ENCODE data around the gene PMPCA. TPM values are rescaled to one million over a fixed set of nuclear protein-coding genes. Genes with fewer than 3 reads are reported as not detected.
"Not testable (repeated sequence)": the region's sequence is repeated elsewhere in the genome, so short reads cannot be mapped to it uniquely, and the experiment has no call there.

Gene PMPCA
- total RNA-seq, 1 experiment from 2014 or later, result 94.5 TPM

- no CpG with 5 or more reads among the region's 27 CpGs for WGBS (ENCODE audit: extremely low coverage, insufficient read length, low lambda C conversion rate)
Observed at GRCh38 chr9:136424750-136425362, 14.4 kb downstream of the PMPCA start.

GRCh38 chr9:136425367-136425766 lies 14.9 kb downstream of the PMPCA start:
- not testable (repeated sequence) for DNase-seq; H2AFZ ChIP-seq (ENCODE audit: low read length); H2BK120ac ChIP-seq (ENCODE audit: low read depth, low read length, poor library complexity, severe bottlenecking); H4K5ac ChIP-seq (ENCODE audit: insufficient read length, low read depth, low read length); H3K27ac ChIP-seq (ENCODE audit: insufficient read length, low read depth, low read length); H4K8ac ChIP-seq (replicated peaks; ENCODE audit: insufficient read length, low read depth, low read length); H3K56ac ChIP-seq (ENCODE audit: insufficient read length, low read depth, low read length); H2AK5ac ChIP-seq (ENCODE audit: insufficient read length, low read length); H3K4me1 ChIP-seq (ENCODE audit: insufficient read depth, low read length); H3K4me1 Mint-ChIP-seq; H2BK12ac ChIP-seq (ENCODE audit: insufficient read length, low read depth, low read length); H3K4me3 Mint-ChIP-seq; H3K27me3 ChIP-seq (ENCODE audit: insufficient read depth, low read length); H3K9me3 ChIP-seq (ENCODE audit: control insufficient read depth, low read depth, low read length); H2BK15ac ChIP-seq (ENCODE audit: low read depth, low read length); H3K79me1 ChIP-seq (ENCODE audit: insufficient read depth, low read depth, low read length, poor library complexity, severe bottlenecking); H3K4me2 ChIP-seq (ENCODE audit: insufficient read depth, insufficient read length, low read length); H3K79me2 ChIP-seq (ENCODE audit: insufficient read depth, low read length); H3K18ac ChIP-seq (ENCODE audit: insufficient read length, low read depth, low read length); H3T11ph ChIP-seq (ENCODE audit: low read length); H3K14ac ChIP-seq (ENCODE audit: insufficient read depth, low read length); H2BK5ac ChIP-seq (ENCODE audit: insufficient read length, low read length); H3K4ac ChIP-seq (ENCODE audit: low read depth, low read length); H3K23me2 ChIP-seq (ENCODE audit: insufficient read length, low read depth, low read length, poor library complexity, severe bottlenecking); H3K27me3 Mint-ChIP-seq (ENCODE audit: low read depth); H2BK20ac ChIP-seq (ENCODE audit: low read depth, low read length, poor library complexity, severe bottlenecking); H3K9me3 Mint-ChIP-seq; H4K91ac ChIP-seq (ENCODE audit: insufficient read length, low read depth, low read length); H3K9ac ChIP-seq (ENCODE audit: extremely low read depth, insufficient read length, low read length); H3K23ac ChIP-seq (ENCODE audit: insufficient read length, low read depth, low read length); H4K20me1 ChIP-seq (ENCODE audit: control insufficient read depth, insufficient read depth, insufficient read length)
- Mint-ChIP-seq H3K27ac (peak overlapping the region; percentile 48 to 81 (median 75); a peak in 3 of 7 replicates), H3K36me3 (ENCODE audit: insufficient read depth in 1 of 3, low read depth in 3 of 3) (peaks cover 12 to 74% (median 60%) of the 10 kb centered on the region in 3 experiments; a peak in 6 of 7 replicates)
- WGBS (ENCODE audit: extremely low coverage, insufficient read length, low lambda C conversion rate), result no CpG with 5 or more reads among the region's 7 CpGs

More at GRCh38 chr9:136424750-136425362, 14.4 kb downstream of the PMPCA start:
- no peak overlapping the region for H4K5ac ChIP-seq (ENCODE audit: insufficient read length, low read depth, low read length)
- no peak overlapping the region for H2BK12ac ChIP-seq (ENCODE audit: insufficient read length, low read depth, low read length)
- H3K79me1 ChIP-seq (ENCODE audit: insufficient read depth, low read depth, low read length, poor library complexity, severe bottlenecking), result no peaks in the 10 kb centered on the region
- H3K27ac ChIP-seq (ENCODE audit: insufficient read length, low read depth, low read length), result no peak overlapping the region
- H2BK120ac ChIP-seq (ENCODE audit: low read depth, low read length, poor library complexity, severe bottlenecking), result no peak overlapping the region
- no peak overlapping the region for H3K4ac ChIP-seq (ENCODE audit: low read depth, low read length)
- no peaks in the 10 kb centered on the region for H4K20me1 ChIP-seq (ENCODE audit: control insufficient read depth, insufficient read depth, insufficient read length)
- H4K91ac ChIP-seq (ENCODE audit: insufficient read length, low read depth, low read length), result no peak overlapping the region
- H3K4me1 Mint-ChIP-seq, result no peaks in the 10 kb centered on the region
- H3K27ac Mint-ChIP-seq, result peak overlapping the region; percentile 48 to 81 (median 75); a peak in 3 of 7 replicates
- no peak overlapping the region for H3K9ac ChIP-seq (ENCODE audit: extremely low read depth, insufficient read length, low read length)
- H3K4me2 ChIP-seq (ENCODE audit: insufficient read depth, insufficient read length, low read length), result no peak overlapping the region
- H3K79me2 ChIP-seq (ENCODE audit: insufficient read depth, low read length), result no peaks in the 10 kb centered on the region
- H2BK20ac ChIP-seq (ENCODE audit: low read depth, low read length, poor library complexity, severe bottlenecking), result no peak overlapping the region
- H4K8ac ChIP-seq (replicated peaks; ENCODE audit: insufficient read length, low read depth, low read length), result no peak overlapping the region
- no peaks in the 10 kb centered on the region for H3K4me1 ChIP-seq (ENCODE audit: insufficient read depth, low read length)
- H3K18ac ChIP-seq (ENCODE audit: insufficient read length, low read depth, low read length), result no peak overlapping the region
- DNase-seq, result no peak
- H3T11ph ChIP-seq (ENCODE audit: low read length), result no peak overlapping the region
- no peaks in the 10 kb centered on the region for H3K27me3 Mint-ChIP-seq (ENCODE audit: low read depth)
- no peak overlapping the region for H3K23ac ChIP-seq (ENCODE audit: insufficient read length, low read depth, low read length)
- no peak overlapping the region for H3K56ac ChIP-seq (ENCODE audit: insufficient read length, low read depth, low read length)
- H2BK15ac ChIP-seq (ENCODE audit: low read depth, low read length), result no peak overlapping the region
- H2AFZ ChIP-seq (ENCODE audit: low read length), result no peak overlapping the region
- no peak overlapping the region for H2BK5ac ChIP-seq (ENCODE audit: insufficient read length, low read length)
- no peak overlapping the region for H2AK5ac ChIP-seq (ENCODE audit: insufficient read length, low read length)
- H3K27me3 ChIP-seq (ENCODE audit: insufficient read depth, low read length), result no peaks in the 10 kb centered on the region
- H3K14ac ChIP-seq (ENCODE audit: insufficient read depth, low read length), result no peak overlapping the region
- H3K23me2 ChIP-seq (ENCODE audit: insufficient read length, low read depth, low read length, poor library complexity, severe bottlenecking), result no peaks in the 10 kb centered on the region
- H3K36me3 Mint-ChIP-seq (ENCODE audit: insufficient read depth in 1 of 3, low read depth in 3 of 3), result peaks cover 10 to 71% (median 55%) of the 10 kb centered on the region in 3 experiments; a peak in 6 of 7 replicates
- H3K4me3 Mint-ChIP-seq, result no peak overlapping the region
- H3K9me3 Mint-ChIP-seq, result no peaks in the 10 kb centered on the region
- no peaks in the 10 kb centered on the region for H3K9me3 ChIP-seq (ENCODE audit: control insufficient read depth, low read depth, low read length)
- TF ChIP-seq CTCF (conservative IDR thresholded peaks at IDR 0.05), result no peak
